Activated B cell treated with CpG ODN at 0.5 μM for 24 hours (primary cell): Measurements from ENCODE around the gene RAPGEF6. TPM values are rescaled to one million over a fixed set of nuclear protein-coding genes. Genes with fewer than 3 reads are reported as not detected.

ENCODE experiments used
- ATAC-seq: fragments of 200-7000 bp; cut with Tn5 transposase; one replicate; pipeline ENCODE4 v1.10.0; 2021; ENCODE audit warnings: low read depth, mild to moderate bottlenecking, moderate library complexity
- CTCF ChIA-PET: fragments of 350-600 bp; sonication (Branson Sonifier 250); formaldehyde crosslinking; loops from one replicate; lab custom pipeline; 2021; ENCODE audit warnings: antibody characterized with exemption; lab: Charles Lee
- POLR2A ChIA-PET: fragments of 350-600 bp; sonication (Branson Sonifier 250); formaldehyde crosslinking; loops from one replicate; lab custom pipeline; 2021; ENCODE audit warnings: antibody characterized with exemption; lab: Charles Lee
- DNase-seq: peaks from one replicate; pipeline ENCODE4 v3.0.0; 2022
- H3K27ac Mint-ChIP-seq: one replicate; pipeline ENCODE4 v1.8.0; 2020; ENCODE audit warnings: mixed read lengths
- H3K27me3 Mint-ChIP-seq: one replicate; pipeline ENCODE4 v1.8.0; 2021; ENCODE audit warnings: mixed read lengths
- H3K36me3 Mint-ChIP-seq: one replicate; pipeline ENCODE4 v1.8.0; 2021; ENCODE audit warnings: low read depth, mixed read lengths
- H3K4me1 Mint-ChIP-seq: one replicate; pipeline ENCODE4 v1.8.0; 2021; ENCODE audit warnings: mixed read lengths
- H3K4me3 Mint-ChIP-seq: one replicate; pipeline ENCODE4 v1.8.0; 2020; ENCODE audit warnings: mild to moderate bottlenecking, mixed read lengths
- H3K9me3 Mint-ChIP-seq: one replicate; pipeline ENCODE4 v1.8.0; 2020; ENCODE audit warnings: mixed read lengths
- CTCF ChIP-seq: fragments of 200-600 bp; IDR thresholded peaks from one replicate; pipeline ENCODE4 v1.8.0; 2022; ENCODE audit warnings: antibody characterized with exemption, mild to moderate bottlenecking
- intact Hi-C: fragments of 100-400 bp; cut with micrococcal nuclease; formaldehyde crosslinking; loops from one replicate; pipeline ENCODE4 v1.15.1; 2024
- total RNA-seq: library from RNA; stranded (reverse); gene quantifications from 2 replicates; pipeline ENCODE4 v1.2.3, GENCODE V29; 2022

Gene RAPGEF6
- total RNA-seq, 1 donor from 2014 or later, result 45.1 TPM

GRCh38 chr5:131441184-131441583 is 193.8 kb downstream of the RAPGEF6 start:
- ChIA-PET POLR2A (interaction anchor here (0.7 kb wide), 1 partner anchor 83 kb away, joined by 7 read pairs; no protein-coding TSS in a partner anchor), CTCF (no interaction called here)
- Mint-ChIP-seq H3K4me3 (no peak overlapping the region), H3K36me3 (peaks cover 83% of the 10 kb centered on the region), H3K27me3 (no peaks in the 10 kb centered on the region), H3K4me1 (no peaks in the 10 kb centered on the region), H3K9me3 (no peaks in the 10 kb centered on the region), H3K27ac (no peak overlapping the region)
- no peak for ATAC-seq
- intact Hi-C loops, result no loop called here
- no peak for TF ChIP-seq CTCF
- DNase-seq, result no peak

- ATAC-seq (no peak), DNase-seq (no peak)
- intact Hi-C loops, result no loop called here
- Mint-ChIP-seq H3K27ac (no peak overlapping the region), H3K4me1 (no peaks in the 10 kb centered on the region), H3K9me3 (no peaks in the 10 kb centered on the region), H3K4me3 (no peak overlapping the region), H3K36me3 (peaks cover 87% of the 10 kb centered on the region), H3K27me3 (no peaks in the 10 kb centered on the region)
- ChIA-PET POLR2A (interaction anchor here (0.5 kb wide), 1 partner anchor 188 kb away, joined by 7 read pairs; no protein-coding TSS in a partner anchor), CTCF (no interaction called here)
- TF ChIP-seq CTCF, result no peak
These were observed 198.9 kb downstream of the RAPGEF6 start for GRCh38 chr5:131436081-131436480.

GRCh38 chr5:131433109-131433508 is 201.9 kb downstream of the RAPGEF6 start:
- no peak overlapping the region for H3K27ac Mint-ChIP-seq
- H3K36me3 Mint-ChIP-seq, result peaks cover 83% of the 10 kb centered on the region
- no peak for ATAC-seq
- no peaks in the 10 kb centered on the region for H3K4me1 Mint-ChIP-seq
- intact Hi-C loops, result no loop called here
- ChIA-PET POLR2A (no interaction called here), CTCF (no interaction called here)
- H3K27me3 Mint-ChIP-seq, result no peaks in the 10 kb centered on the region
- no peak for DNase-seq
- TF ChIP-seq CTCF, result no peak
- H3K9me3 Mint-ChIP-seq, result no peaks in the 10 kb centered on the region
- no peak overlapping the region for H3K4me3 Mint-ChIP-seq

GRCh38 chr5:131431794-131432193 is 203.2 kb downstream of the RAPGEF6 start:
- ATAC-seq (no peak), DNase-seq (no peak)
- Mint-ChIP-seq H3K4me3 (no peak overlapping the region), H3K4me1 (no peaks in the 10 kb centered on the region), H3K27me3 (no peaks in the 10 kb centered on the region), H3K9me3 (no peaks in the 10 kb centered on the region), H3K27ac (no peak overlapping the region), H3K36me3 (peaks cover 77% of the 10 kb centered on the region)
- POLR2A ChIA-PET, result no interaction called here
- intact Hi-C loops, result no loop called here
- CTCF ChIA-PET, result no interaction called here
- no peak for TF ChIP-seq CTCF

GRCh38 chr5:131430794-131431193 is 204.2 kb downstream of the RAPGEF6 start:
- H3K4me3 Mint-ChIP-seq, result no peak overlapping the region
- no peak for TF ChIP-seq CTCF
- H3K27me3 Mint-ChIP-seq, result no peaks in the 10 kb centered on the region
- ChIA-PET CTCF (no interaction called here), POLR2A (interaction anchor here (0.6 kb wide), 1 partner anchor 300 kb away, joined by 4 read pairs; no protein-coding TSS in a partner anchor)
- intact Hi-C loops, result no loop called here
- H3K36me3 Mint-ChIP-seq, result peaks cover 77% of the 10 kb centered on the region
- H3K27ac Mint-ChIP-seq, result no peak overlapping the region
- no peak for DNase-seq
- ATAC-seq, result no peak
- no peaks in the 10 kb centered on the region for H3K4me1 Mint-ChIP-seq
- H3K9me3 Mint-ChIP-seq, result no peaks in the 10 kb centered on the region
